Neural progenitor cell (in vitro differentiated cells): ENCODE measurements around the gene CD22.

Experiments
- CTCF ChIP-seq: fragments of 200-600 bp; sonication (generic); IDR thresholded peaks from 2 replicates; pipeline ENCODE4 v1.5.1; 2017; ENCODE audit warnings: antibody characterized with exemption, mild to moderate bottlenecking
- EZH2 ChIP-seq: fragments of 200-600 bp; sonication (generic); IDR thresholded peaks from 2 replicates; pipeline ENCODE4 v1.6.1; 2017; ENCODE audit warnings: antibody characterized with exemption, mild to moderate bottlenecking, moderate library complexity
- EZH2phosphoT487 ChIP-seq: fragments of 200-600 bp; sonication (generic); IDR thresholded peaks from 2 replicates; pipeline ENCODE4 v1.6.1; 2017; ENCODE audit warnings: antibody characterized with exemption

GRCh38 chr19:35396240-35396885 lies 67.4 kb downstream of the CD22 start:
- TF ChIP-seq EZH2 (no peak), EZH2phosphoT487 (no peak), CTCF (no peak)
